COLO668 (cell line): ENCODE measurements around the gene ACSL4.
"Not testable (repeated sequence)": the region's sequence is repeated elsewhere in the genome, so short reads cannot be mapped to it uniquely, and the experiment has no call there.

ENCODE experiments used
- DNase-seq: peaks from one replicate; lab custom pipeline; 2025; ENCODE audit not compliant: unreplicated experiment; lab: John Stamatoyannopoulos, UW

Gene ACSL4

DNA sequence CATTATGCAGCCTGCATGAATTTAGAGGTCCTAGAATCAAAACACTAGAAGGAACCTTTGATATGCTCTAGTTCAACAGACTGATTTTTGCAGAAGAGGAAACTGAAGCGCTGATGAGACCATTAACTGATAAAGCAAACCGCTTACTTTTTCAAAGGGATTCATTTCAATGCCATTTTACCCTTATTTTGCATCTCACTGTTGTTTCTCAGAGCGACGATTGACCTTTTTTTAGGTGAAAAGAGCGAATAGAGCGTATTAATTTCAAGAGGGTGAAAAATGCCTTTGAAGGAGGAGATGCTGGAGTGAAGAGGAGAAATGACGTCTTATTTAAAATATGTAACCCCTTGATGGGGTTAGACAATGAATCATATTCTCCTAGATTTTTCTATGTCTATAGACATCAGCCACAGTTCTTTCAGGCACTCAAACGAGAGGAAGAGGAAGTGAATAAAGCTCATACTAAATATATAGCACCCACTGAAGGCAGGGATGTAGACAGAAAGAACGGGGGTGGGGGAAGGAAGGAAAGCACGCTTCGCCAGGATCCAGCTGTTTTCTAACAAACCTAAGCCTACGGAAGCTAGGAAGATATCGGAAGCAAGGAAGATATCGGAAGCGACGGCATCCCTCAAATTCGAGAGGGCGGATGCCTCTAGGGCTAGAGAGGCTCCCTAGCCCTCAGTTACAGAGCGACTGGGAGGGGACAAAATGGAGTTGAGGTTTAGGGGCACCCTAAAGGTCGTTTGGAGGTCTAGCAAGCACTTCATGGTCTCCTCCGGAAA is 848 bp downstream of the ACSL4 start:
- DNase-seq = peak; percentile 15

DNA sequence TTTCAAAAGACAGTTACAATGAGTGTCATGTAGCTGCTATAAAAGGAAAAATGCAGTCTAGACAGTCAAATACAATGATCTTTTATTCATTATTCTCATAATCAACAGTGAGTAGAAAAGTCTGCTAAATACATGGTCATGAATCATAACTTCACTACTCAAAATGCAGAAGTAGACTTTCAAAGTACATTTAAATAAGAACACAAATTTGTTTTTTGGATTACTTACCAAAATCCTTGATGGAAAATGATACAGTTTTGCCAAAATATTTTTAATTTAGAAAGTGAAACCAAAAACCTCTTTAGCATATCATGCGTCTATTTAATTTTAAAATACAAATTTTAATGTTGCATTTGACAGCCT is 4.9 kb downstream of the ACSL4 start:
- no peak for DNase-seq

DNA sequence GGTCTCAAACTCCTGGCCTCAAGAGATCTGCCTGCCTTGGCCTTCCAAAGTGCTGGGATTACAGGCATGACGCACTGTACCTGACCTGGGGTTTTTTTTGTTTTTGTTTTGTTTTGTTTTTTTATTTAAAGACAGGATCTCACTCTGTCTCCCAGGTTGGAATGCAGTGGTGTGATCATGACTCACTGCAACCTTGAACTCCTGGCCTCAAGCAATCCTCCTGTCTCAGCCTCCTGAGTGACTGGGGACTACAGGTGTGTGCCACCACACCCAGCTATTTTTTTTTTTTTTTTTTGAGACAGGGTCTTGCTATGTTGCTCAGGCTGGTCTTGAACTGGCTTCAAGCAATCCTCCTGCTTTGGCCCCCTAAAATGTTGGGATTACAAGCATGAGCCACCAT is 8.1 kb downstream of the ACSL4 start:
- not testable (repeated sequence) for DNase-seq

DNA sequence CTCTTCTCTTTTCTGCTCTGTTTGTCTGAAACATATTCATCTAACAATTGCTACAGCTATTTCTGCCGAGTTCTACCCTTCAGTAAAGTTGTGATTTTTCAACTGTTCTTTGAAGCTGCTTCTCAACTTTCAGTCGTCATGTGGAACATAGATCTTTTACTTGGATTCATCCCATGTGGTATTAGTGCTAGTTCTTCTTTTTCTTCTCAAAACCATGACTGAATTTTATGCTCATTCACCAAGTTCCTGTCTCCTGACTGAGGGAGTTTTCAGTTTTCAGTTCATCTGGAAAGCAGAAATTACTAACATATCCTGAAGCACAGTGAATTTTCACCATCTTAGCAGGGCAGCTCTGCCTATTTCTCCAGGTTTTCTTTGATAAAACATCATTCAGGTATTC is 12.1 kb downstream of the ACSL4 start:
- no peak for DNase-seq

DNA sequence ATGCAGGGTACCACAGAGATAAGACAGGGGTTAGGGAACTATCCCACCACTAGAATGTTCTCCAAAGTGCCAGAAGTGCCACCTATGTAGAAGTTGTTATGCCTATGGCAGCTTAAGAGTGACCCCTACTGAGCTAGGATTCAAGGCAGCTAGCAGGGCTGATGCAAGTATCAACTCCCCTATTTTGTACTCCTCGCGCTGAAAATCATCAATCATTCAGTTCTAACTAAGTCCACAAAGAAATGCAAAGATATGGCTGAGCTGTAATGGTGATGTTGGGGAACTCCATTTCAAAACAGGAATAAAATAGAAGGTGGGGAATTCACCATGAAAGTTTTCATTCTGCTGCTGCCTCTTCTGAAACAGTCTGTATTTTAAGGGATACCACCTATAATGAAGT is 13.8 kb downstream of the ACSL4 start:
- DNase-seq = no peak

DNA sequence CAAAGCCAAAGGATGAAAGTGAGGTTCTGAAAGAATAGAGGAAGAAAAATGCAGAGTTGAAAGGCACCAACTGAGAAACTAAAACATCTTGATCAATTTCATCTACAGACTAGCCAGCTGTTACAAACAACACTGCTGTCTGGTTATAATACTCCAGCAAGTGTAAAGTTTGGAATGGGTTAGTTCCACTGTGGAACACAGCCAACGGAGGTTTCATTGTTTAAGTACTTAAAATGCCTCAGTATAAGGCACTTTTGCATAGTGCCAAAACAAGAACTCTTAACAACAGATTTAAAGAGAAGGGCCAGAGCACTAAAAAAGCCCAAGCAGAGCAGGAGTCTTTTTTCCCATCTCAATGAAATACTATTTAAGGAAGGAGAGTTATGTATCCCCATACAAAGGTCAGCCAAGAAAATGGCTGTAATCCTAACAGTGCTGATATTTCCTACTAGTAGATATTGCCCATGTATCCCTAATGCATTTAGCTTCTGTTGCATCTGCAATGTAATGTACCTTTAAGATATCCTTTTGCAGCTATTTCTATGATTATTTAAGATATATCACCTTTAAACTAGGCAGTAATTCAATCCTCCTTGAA is 16.5 kb downstream of the ACSL4 start:
- no peak for DNase-seq

DNA sequence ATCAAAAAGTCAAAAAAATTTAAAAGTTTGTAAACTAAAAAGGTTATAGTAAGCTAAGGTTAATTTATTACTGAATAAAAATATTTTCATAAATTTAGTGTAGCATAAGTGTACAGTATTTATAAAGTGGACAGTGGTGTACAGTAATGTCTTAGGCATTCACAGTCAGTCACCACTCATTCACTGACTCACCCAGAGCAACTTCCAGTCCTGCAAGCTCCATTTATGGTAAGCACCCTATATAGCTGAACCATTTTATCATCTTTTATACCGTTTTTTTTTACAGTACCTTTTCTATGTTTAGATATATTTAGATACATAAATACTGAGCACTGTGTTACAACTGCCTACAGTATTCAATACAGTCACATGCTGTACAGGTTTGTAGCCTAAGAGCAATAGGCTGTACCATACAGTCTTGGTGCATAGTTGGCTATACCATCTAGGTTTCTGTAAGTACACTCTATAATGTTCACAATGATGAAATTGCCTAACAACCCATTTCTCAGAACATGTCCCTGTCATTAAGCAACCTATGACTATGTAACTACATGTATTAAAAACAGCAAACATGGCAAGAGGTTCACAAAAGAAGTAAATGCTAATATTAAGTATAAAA is 18.6 kb downstream of the ACSL4 start:
- DNase-seq = no peak

DNA sequence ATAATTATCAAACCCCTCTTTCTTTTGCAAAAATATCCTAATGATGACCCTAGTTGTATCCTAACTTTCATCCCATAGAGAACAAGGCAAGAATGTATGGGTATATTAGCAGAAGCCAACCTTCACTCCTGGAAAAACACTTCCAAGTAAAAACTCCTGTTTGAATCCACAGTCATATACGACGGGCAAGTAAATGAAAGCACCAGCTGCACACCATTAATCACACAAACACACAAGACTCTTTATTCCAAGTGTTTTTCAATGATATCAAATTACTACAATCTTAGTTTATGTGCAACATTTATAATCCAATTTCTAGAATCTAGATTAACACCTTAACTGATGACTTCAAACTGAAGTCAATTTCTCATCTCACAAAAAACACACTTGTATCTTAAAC is 22.9 kb downstream of the ACSL4 start:
- no peak for DNase-seq

DNA sequence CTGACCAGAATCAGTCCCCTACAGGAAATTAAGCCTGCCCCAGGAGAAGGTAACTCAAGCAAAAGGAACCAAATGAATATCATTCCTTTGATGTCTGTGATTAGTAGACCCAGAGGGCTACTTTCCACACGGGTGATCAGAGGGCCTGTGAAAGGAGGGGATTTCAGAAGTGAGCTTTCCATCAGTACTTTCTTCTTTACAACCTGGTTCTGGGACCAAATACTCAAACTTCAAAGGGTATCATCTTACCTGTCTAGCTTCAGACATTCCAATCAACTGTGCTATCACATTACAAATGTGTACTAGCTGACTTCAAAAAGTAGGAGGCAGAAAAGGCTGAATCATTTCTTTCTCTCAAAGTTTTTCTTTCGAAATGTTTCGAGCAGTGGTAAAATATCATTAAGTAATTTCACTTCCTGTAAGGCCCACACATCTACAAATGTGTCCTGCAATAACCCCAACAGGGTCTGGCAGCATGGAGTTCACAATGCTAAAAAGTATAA is 23.9 kb downstream of the ACSL4 start:
- DNase-seq = no peak

DNA sequence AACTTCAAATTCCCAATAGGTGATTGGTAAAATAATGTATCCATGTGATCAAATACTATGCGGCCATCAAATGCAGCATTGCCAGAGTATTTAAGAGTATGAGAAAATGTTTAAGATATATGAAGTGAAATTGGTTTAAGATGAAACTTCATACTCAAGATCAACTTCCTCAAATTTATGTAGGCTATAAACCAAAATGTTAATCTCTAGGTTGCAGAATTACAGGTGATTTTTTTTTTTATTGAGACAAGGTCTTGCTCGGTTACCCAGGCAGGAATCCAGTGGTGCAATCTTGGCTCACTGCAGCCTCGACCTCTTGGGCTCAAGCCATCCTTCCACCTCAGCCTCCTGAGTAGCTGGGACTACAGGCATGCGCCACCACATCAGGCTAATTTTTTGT is 25.3 kb downstream of the ACSL4 start:
- DNase-seq = no peak

DNA sequence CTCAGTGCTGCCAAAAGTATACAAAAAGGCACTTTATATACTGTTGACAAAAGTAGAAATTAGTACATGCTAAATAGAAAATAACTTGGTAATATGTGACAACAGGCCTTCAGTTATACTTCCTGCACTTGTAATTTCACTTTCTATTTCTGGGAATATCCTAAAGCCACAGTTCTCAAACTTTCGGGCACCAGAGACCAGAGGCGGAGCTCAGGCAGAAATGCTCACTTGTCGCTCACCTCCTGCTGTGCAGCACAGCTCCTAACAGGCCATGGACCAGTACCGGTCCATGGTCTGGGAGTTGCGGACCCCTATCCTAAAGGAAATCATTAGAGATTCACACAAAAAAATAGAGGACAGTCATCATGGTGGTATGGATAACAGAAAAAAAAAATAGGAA is 25.7 kb downstream of the ACSL4 start:
- DNase-seq = no peak

DNA sequence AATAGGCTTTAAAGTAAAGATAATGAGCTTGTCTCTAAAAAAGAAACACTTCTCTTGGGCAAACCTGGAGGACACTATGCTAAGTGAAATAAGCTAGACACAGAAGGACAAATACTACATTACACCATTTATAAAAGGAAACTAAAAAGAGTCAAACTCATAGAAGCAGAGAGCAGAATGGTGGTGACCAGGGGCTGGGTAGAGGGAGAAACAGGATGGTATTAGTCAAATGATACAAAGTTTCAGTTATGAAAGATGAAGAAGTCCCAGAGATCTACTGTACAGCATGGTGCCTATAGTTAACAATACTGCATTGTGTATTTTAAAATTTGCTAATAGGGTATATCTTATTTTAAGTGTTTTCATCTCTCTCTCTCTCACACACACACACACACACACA is 28.5 kb downstream of the ACSL4 start:
- no peak for DNase-seq

DNA sequence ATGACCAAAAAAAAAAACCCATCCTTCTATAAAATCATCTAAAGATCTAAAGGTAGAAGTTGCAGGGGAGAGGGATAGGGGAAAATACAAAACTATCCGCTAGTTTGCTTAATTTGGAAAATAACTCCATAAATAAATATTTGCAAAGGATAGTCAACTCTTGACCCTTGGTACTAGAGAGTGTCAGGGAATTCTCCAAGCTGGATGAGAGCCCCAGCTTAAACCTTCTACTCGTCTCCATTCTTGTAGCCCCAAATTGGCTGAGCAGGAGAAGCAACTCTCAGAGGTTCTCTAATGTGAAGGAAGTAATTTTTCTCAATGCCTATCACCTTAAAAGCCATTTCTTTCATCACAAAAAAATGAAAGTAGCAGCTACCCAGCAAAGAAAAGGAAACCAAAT is 35.2 kb downstream of the ACSL4 start:
- DNase-seq = no peak

DNA sequence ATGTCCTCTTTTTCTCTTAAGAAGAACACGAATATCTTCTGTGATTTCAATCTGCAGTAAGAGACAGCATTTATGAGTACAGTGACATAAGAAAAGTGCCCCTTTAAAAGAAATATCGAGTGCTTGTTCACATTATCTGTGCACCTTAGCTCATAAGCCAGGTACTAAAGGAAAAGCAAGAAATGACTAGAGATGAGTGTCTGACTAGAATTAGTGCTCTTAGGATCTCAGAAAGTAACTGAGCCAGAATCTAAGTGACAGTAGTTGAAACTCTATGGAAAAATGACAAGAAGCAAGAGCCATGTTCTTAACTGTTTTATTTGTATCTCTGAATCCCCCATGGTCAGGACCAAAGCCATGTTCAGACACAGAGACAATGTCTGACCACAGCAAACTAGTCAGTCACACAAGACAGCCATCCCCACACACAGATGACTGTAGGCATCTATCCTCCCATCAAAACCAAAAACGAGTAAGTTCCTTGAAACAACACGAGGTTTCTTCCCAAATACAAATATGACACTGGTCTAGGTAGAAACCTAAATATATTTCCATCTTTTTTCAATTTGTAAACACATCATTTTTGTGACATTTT is 36.8 kb downstream of the ACSL4 start:
- no peak for DNase-seq

DNA sequence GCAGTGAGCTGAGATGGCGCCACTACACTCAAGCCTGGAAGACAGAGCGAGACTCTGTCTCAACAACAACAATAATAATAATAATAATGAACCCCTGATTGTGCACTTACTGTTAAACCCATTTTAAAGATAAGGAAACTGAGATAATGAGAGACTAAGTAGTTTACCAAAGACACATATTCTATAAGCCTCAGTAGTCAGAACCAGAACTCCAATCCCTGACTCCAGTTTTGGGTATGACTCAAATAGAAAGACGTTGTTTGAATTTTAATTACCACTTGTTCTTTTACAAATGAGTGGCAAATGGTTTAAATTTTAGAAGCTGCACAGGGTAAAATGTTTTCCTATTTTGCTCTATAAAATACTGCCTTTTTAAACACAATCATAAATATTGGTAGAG is 37.4 kb downstream of the ACSL4 start:
- DNase-seq = no peak

DNA sequence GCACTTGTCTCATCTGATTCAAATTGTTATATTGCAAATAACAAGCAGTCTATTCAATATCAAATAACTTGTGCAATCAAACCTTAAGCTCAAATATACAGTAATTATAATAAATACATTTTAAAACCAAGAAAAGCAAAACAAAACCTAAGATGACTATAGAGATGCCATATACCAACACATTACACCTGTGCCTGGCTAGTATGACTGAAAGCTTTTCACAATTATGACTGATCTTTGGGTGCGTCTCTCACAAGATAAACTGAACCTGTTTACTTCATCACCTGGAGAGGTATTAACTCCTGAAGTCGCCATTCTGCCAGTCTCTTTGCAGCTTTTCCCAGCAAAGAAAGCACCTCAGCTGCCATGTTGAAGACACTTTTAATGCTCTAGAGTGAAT is 41.3 kb downstream of the ACSL4 start:
- DNase-seq = no peak

DNA sequence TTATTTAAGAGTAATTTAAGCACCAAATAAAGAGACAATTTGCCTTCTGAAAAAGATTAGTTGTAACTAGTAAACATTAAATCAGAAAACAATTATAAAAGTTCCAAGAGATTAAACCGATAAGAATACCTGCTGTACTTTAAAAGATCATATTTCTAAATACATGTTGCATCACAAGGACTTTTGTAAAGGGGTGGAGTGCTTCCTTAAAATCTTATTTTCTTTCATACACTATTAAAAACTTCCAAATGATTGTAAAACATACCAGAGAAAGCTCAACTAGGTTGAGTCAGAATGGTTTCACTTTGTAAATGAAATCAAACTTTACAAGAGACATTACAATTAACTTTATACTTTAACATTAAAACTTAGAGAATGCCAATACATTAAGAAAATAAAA is 41.8 kb downstream of the ACSL4 start:
- DNase-seq = no peak

DNA sequence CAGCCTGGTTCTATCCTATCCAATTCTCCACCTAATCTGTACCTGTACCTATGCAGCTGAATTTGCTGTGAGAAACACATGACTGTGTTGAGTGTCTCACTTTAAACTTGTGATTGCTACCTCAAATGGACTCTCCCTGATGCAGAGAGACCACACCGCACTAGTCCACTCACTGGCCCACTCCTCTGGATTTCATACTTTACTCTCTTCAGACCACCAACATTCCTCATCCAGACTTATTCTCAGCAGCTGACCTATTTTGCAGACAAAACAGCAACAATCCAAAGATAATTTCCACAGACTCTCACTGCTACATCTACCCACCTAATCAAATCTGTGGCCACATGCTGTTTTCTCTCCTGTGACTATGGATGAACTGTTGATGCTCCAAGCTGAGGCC is 45.2 kb downstream of the ACSL4 start:
- no peak for DNase-seq

DNA sequence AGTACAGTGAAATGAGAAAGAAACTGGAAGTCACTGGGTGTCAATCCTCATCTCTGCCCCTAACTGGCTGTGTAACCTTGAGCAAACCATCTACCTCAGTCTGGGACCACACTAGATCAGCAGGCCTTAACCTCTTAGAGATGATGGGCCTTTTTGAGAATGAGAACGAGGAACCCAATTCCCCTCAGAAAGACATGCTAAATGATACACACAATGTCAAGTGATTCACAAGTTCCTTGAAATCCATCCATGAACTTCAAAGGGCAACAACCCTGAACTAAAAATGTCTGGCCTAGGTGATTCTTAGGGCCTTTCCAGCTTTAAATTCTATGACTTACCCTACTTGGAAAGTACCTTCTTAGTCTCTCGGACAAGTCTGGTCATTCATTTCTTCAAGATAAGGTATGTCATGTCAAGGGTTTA is 47.4 kb downstream of the ACSL4 start:
- no peak for DNase-seq

DNA sequence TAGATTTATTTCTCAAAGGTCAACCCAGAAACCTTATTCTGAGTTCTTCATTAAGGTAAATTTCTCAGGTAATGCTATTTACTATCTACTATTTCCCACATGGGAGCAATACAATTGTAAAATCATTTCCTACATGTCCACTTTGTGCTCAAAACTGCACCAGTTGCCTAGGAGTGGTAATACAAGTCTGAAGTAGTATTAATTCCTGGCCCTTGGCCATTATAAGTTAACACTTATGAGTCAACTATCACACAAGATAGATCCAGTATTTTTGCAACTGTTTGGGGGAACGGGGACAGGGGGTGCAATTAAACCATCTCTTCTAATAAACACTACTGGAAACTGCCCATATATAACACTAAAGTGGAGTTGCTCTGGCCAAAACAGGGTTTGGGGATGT is 48.9 kb downstream of the ACSL4 start:
- DNase-seq = no peak

DNA sequence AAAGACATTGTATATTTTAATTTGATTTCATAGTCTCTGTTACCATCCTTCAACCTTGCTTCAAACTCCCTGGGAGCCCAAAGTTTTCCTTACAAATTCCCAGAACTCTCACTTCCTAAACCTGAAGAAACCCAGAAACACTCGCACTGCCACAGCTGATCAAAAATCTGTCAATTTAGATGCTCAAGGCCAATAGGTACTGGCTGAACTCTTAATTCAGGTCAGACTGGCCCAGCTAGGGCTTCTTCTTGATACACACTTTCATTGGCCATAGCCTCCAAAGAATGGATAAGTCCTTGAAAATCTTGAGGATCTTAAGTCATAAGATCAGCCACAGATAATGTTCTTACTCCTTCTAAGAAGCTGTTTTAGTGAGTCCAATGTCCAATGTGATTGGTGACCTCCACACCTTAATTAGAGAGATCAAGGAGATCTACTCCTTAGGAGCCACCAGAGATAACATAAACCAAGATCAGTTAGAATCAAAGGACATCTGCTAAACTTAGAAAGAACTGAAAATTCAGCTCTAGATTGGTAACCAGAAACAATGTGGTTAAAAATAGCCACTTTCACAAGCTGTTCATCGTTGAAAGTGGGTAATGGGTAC is 51.5 kb downstream of the ACSL4 start:
- no peak for DNase-seq

DNA sequence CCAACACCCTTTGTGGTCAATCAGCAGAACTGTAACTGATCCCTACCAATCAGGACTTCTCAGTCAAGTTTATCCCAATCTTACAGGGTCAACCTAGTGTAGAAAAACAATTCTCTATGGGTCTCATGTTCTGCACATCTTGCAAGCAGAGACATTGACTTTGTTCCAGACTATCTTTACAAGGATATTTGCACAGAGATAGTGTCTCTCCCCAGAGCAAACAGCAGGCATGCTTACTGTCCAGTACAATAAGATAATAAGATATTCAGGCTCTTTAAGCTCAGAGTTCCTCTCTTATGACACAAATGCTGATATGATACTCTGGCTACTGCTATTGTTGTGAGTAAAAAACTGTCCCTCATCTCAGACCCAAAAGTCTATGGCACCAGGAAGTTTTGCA is 53.2 kb downstream of the ACSL4 start:
- no peak for DNase-seq
